GM23248 (cell line): Measurements from ENCODE around the gene OPTC.

Experiments used
- EZH2 ChIP-seq: fragments of 200-600 bp; sonication (generic); IDR thresholded peaks from 2 replicates; pipeline ENCODE4 v1.6.1; 2018; ENCODE audit warnings: antibody characterized with exemption, mild to moderate bottlenecking; ENCODE audit not compliant: insufficient read depth, poor library complexity, severe bottlenecking
- EZH2phosphoT487 ChIP-seq: fragments of 200-600 bp; sonication (generic); IDR thresholded peaks from 2 replicates; pipeline ENCODE4 v1.6.1; 2018; ENCODE audit warnings: antibody characterized with exemption, moderate library complexity, mild to moderate bottlenecking, low read depth; ENCODE audit not compliant: insufficient read depth

DNA sequence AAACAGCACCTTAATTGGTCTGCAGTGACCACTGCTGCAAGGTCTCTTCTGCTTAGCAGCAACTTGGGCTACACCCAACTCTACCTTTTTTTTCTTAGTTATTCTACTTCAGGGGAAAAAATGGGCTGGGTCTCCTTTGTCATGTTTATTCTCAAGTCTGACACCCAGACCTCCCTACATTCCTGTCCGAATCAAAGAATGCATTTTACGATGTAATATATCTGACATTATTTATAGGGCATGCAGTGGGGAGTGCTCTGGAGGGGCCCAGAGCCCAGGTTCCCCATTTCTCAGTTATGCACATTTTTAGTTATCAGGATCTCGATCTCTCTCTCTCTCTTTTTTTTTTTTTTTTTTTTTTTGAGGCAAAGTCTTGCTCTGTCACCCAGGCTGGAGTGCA lies 50.5 kb downstream of the OPTC start:
- TF ChIP-seq EZH2phosphoT487: no peak
- no peak for TF ChIP-seq EZH2
